Ecto neural progenitor cell (in vitro differentiated cells): ENCODE results near the gene SPEG.

ENCODE experiments used
- DNase-seq: peaks from one replicate; pipeline ENCODE4 v3.0.0-alpha.2; 2018; ENCODE audit warnings: low spot score

The SPEG gene

DNA sequence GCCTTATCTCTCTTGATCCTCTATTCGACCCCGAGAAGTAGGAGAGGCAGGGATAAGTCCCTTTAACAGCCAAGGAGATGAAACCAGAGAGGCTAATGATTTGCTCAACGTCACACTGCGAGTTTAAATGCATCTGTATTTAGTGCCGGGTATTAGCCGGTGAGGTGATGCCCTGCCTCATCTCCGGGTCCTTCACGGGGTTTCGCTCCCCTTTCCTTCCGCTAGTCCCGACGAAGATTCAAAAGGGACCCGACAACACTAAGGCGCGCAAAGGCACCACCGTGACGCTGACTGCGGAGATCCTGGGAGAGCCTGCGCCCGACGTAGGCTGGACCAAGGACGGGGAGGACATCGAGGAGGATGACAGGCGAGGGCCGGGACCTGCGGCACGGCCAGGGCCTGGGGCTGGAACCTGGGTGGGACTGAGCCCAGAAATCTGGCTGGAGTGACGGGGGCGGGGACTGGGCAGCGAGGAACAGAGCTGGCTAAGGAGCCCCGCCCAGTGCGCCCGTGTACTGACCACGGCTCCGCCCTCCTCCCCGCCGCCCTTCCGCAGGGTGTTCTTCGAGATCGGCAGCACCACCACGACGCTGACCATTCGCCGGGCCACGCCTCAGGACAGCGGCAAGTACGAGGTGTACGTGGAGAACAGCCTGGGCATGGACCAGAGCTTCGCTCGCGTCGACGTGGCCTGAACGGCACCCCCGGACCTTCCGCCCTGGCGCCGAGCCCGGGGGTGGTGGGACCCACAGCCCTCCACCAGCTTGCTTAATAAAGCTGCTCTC, 63.0 kb downstream of the SPEG start:
- peak; percentile 80 for DNase-seq

DNA sequence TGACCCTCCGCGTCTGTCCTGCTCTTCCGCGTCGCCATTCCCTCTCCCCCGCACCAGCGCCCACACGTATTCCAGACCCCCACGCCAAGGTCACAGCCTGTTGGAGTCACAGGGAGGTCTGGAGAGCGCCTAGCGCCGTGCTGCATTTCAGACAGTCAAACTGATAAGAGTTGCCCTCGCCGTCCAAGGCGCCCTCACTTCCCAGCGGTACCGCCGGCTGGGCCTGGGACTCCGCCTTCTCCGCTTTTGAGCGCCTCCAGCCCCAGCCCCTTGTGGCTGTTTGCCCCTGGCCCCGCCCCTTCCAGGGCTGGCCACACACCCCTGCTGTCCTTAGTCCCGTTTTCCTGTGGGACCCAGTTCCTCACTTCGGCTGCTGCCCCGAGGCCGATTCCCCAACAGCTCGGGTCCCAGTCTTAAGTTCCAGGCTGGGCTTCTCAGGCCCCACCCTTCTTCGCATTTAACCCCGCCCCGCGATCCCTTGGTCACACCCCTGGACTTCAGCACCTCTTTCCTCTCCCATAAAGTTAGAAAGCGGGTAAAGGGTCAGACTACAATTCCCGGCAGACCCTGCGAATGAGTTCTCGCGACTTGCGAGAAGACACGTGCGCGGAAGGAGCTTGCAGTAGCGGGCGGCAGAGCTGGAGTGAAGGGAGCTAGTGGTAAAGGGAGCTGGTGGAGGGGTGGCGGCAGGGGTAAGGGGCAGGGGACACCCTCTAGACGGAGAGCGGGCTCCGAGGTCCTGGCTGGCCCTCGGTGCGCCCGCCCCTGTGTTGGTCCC, 63.8 kb downstream of the SPEG start, which contains the start of gene GMPPA:
Gene GMPPA, plus strand, starts transcription at position 612 of the 778 bp plus-strand sequence. CDS start 1,085 bp downstream, outside the sequence.
- DNase-seq: peak; percentile 95

DNA sequence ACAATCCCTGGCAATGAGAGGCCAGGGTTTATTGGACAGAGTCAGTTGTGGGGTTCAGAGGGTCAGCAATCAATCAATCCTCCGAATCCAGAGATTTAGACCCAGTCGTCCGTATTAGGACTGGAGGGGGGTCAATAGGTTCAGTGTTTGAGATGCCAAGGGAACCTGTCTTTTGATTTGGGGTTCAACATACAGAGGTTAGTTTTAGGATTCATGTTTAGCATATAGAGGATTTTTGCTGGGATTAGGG, 64.3 kb downstream of the SPEG start:
- DNase-seq: no peak

DNA sequence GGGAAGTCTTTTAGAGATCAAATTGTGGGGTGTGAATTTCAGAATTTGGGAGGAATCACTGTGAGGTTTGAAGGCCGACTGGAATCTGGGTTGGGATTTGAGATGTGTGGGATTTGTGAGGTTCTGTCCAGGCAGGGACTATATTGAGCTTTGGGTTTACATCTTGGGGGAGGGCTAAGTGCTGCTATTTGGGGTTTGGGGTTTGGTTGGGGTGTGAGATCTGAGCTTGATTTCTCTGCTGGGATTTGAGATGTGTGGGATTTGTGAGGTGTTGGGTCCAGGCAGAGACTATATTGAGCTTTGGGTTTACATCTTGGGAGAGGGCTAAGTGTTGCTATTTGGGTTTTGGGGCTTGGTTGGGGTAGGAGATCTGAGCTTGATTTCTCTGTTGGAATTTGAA, 64.9 kb downstream of the SPEG start:
- no peak for DNase-seq

DNA sequence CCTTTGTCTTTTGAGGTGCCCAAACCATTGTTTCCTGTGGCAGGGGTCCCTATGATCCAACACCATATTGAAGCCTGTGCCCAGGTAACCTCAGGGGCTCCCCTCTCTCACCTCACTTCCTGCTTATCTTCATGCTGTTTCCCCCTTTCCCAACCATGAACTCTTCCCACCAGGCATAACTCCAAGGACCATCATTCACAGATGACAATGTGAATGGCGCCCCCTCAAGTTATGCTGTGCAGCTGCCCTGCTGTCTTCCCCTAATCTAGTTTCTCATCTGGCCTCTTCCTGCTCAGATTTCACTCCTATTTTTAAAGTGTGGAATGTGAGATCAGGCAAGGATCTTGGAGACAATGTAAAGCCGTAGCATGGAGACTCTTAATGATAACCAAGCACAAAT, 65.5 kb downstream of the SPEG start:
- no peak for DNase-seq

DNA sequence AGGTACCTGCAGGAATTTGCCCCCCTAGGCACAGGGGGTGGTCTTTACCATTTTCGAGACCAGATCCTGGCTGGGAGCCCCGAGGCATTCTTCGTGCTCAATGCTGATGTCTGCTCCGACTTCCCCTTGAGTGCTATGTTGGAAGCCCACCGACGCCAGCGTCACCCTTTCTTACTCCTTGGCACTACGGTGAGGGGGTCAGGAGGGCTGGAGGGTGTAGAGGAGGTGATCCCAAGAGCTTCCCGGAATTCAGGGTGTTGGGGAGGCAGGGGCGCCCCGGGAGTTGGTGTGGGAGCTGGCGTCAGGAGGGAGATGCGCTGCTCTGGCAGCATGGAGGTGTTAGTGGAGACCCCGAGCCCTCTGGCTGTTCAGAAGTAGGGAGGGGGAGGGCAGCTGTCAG, 67.2 kb downstream of the SPEG start:
- no peak for DNase-seq

- no peak for DNase-seq
Observed at GRCh38 chr2:219502618-219503017, 68.0 kb downstream of the SPEG start.

GRCh38 chr2:219505585-219505984, 70.9 kb downstream of the SPEG start:
- no peak for DNase-seq

GRCh38 chr2:219506153-219506801, 71.6 kb downstream of the SPEG start:
- no peak for DNase-seq

- no peak for DNase-seq
Observed at GRCh38 chr2:219506802-219507526, 72.3 kb downstream of the SPEG start.

GRCh38 chr2:219507581-219508443, 73.2 kb downstream of the SPEG start:
- DNase-seq: no peak

- DNase-seq: no peak
Observed at GRCh38 chr2:219508444-219508734, 73.7 kb downstream of the SPEG start.

DNA sequence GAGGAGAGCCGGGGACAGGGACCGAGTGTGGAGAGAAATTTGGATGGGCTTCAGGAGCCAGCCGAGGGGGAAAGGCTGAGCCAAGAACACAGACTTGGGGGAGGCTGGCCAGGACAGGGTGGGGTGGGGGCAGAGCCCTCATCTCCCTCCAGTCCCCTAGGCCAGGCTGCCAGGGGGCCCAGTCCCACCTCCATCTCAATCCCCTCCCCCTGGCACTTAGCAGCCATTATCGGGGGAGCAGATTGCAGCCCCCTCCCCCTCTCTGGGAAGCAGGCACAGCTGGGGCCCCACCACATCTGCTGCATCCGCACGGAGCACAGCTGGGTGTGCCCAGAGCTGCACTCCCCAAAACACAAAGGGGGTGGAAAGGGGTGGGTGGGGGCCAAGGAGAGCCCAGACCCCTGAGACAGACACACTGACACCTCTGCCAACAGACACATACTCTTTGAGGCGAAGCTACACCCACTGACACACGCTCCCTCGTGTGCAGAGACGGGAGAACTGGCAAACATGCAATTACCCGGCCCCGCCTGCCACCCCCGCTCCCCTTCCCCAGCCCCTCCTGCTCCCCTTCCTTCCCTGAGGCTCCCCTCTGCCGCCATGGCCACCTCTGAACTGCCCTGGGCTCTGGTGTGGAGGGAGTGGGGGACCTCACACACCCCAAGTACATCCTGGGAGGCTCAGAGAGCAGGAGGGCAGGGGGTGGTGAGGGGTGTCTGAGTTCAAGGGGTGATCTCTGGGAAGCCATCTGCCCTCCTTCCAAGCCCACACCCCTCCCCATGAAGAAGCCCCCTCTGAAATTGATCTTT, 74.5 kb downstream of the SPEG start:
- DNase-seq: peak; percentile 64

GRCh38 chr2:219509780-219510511, 75.3 kb downstream of the SPEG start:
- DNase-seq: peak; percentile 88

GRCh38 chr2:219510512-219511135, 76.0 kb downstream of the SPEG start:
- DNase-seq: no peak

- no peak for DNase-seq
Observed at GRCh38 chr2:219511547-219512325, 77.1 kb downstream of the SPEG start.

- DNase-seq: peak; percentile 82
Observed at GRCh38 chr2:219512524-219513216, 78.0 kb downstream of the SPEG start.

DNA sequence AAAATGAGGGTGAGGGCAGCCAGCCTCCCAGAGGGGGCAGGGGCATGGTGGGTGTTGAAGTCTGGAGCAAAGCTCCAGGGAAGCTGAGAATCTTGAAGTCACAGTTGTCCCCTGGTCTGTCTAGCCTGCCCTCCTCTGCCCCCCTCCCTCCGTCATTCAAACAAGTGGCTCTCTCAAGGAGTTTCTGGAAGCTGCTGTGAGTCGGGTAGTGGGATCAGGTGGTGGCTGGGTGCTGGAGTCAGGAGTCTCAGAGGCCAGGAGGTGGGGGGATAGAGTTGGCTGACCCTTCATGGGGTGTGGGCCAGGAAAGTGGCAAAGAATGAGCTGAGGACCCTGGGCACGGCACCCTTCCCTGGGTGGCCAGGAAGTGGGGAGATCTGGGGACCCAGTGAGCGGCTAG, 79.1 kb downstream of the SPEG start:
- no peak for DNase-seq
